GM21529 (cell line): Measurements from ENCODE around the gene CCDC15.

Experiments used
- ATAC-seq: cut with Tn5 transposase; IDR thresholded peaks from one replicate; pipeline ENCODE4 v1.9.1; 2021; ENCODE audit not compliant: unreplicated experiment

Gene CCDC15

GRCh38 chr11:124953753-124954589 lies at the start of gene CCDC15:
CCDC15 (plus strand) TSS chr11:124954202; CDS start chr11:124954733, 531 bp downstream.
- peak; percentile 100 for ATAC-seq

- ATAC-seq = no peak
Measured at GRCh38 chr11:124915541-124916369, 38.2 kb upstream of the CCDC15 start.

- ATAC-seq = no peak
Measured at GRCh38 chr11:124916370-124916710, 37.7 kb upstream of the CCDC15 start.

- no peak for ATAC-seq
Measured at GRCh38 chr11:124917115-124917637, 36.8 kb upstream of the CCDC15 start.

GRCh38 chr11:124918950-124919349 lies 35.1 kb upstream of the CCDC15 start, which contains the start of gene HEPN1:
HEPN1 (plus strand) TSS chr11:124919250.
- no peak for ATAC-seq

- no peak for ATAC-seq
Measured at GRCh38 chr11:124919898-124920297, 34.1 kb upstream of the CCDC15 start.

- ATAC-seq = no peak
Measured at GRCh38 chr11:124920356-124920755, 33.6 kb upstream of the CCDC15 start.

GRCh38 chr11:124920870-124921609 lies 33.0 kb upstream of the CCDC15 start:
- peak; percentile 54 for ATAC-seq

GRCh38 chr11:124922831-124923230 lies 31.2 kb upstream of the CCDC15 start:
- no peak for ATAC-seq

GRCh38 chr11:124923296-124923695 lies 30.7 kb upstream of the CCDC15 start:
- no peak for ATAC-seq

GRCh38 chr11:124928942-124929665 lies 24.9 kb upstream of the CCDC15 start:
- no peak for ATAC-seq

GRCh38 chr11:124930799-124931198 lies 23.2 kb upstream of the CCDC15 start:
- peak; percentile 98 for ATAC-seq

GRCh38 chr11:124934862-124935547 lies 19.0 kb upstream of the CCDC15 start:
- no peak for ATAC-seq

- no peak for ATAC-seq
Measured at GRCh38 chr11:124935548-124936514, 18.2 kb upstream of the CCDC15 start, which contains the start of gene HEPACAM. HEPACAM (minus strand) TSS chr11:124936047; CDS start chr11:124936006, 41 bp downstream.

GRCh38 chr11:124937336-124937935 lies 16.6 kb upstream of the CCDC15 start:
- ATAC-seq = no peak

GRCh38 chr11:124938206-124938765 lies 15.7 kb upstream of the CCDC15 start:
- ATAC-seq = no peak

- no peak for ATAC-seq
Measured at GRCh38 chr11:124938970-124939369, 15.0 kb upstream of the CCDC15 start.

GRCh38 chr11:124941703-124942102 lies 12.3 kb upstream of the CCDC15 start:
- ATAC-seq = no peak
